Astrocyte (in vitro differentiated cells and primary cell): ENCODE measurements around the gene EPB42. TPM values are rescaled to one million over a fixed set of nuclear protein-coding genes. Genes with fewer than 3 reads are reported as not detected.
"Not testable (repeated sequence)": the region's sequence is repeated elsewhere in the genome, so short reads cannot be mapped to it uniquely, and the experiment has no call there.

Source experiments
- DNase-seq: peaks from one replicate; pipeline ENCODE4 v3.0.0-alpha.2; 2010; ENCODE audit warnings: low read depth
- FAIRE-seq: peaks from 2 replicates; lab custom pipeline; 2011; peaks lifted over from hg19 to GRCh38; lab: Jason Lieb, UNC
- H2AFZ ChIP-seq: 2 replicates; pipeline ENCODE4 v1.6.0; 2012; ENCODE audit warnings: low read depth, low read length, inconsistent platforms
- H3K27ac ChIP-seq: 2 replicates; pipeline ENCODE4 v1.5.1; 2011; ENCODE audit warnings: low read depth, low read length, inconsistent platforms
- H3K27me3 ChIP-seq: 2 replicates; pipeline ENCODE4 v1.6.0; 2011; ENCODE audit warnings: low read length, inconsistent platforms; ENCODE audit not compliant: insufficient read depth
- H3K36me3 ChIP-seq: 2 replicates; pipeline ENCODE4 v1.5.1; 2011; ENCODE audit warnings: low read length, inconsistent platforms; ENCODE audit not compliant: insufficient read depth
- H3K4me1 ChIP-seq: 2 replicates; pipeline ENCODE4 v1.5.1; 2011; ENCODE audit warnings: low read length, inconsistent platforms; ENCODE audit not compliant: insufficient read depth
- H3K4me2 ChIP-seq: 2 replicates; pipeline ENCODE4 v1.6.0; 2012; ENCODE audit warnings: low read length, inconsistent platforms
- H3K4me3 ChIP-seq: 2 replicates; pipeline ENCODE4 v1.5.1; 2011; ENCODE audit warnings: low read depth, mild to moderate bottlenecking, low read length, inconsistent platforms; ENCODE audit not compliant: insufficient read depth
- H3K79me2 ChIP-seq: 2 replicates; pipeline ENCODE4 v1.6.0; 2012; ENCODE audit warnings: mild to moderate bottlenecking, low read length, inconsistent platforms; ENCODE audit not compliant: insufficient read depth
- H3K9ac ChIP-seq: 2 replicates; pipeline ENCODE4 v1.6.0; 2012; ENCODE audit warnings: mild to moderate bottlenecking, low read length, inconsistent platforms
- H3K9me3 ChIP-seq: 2 replicates; pipeline ENCODE4 v1.5.1; 2012; ENCODE audit warnings: low read depth, mild to moderate bottlenecking, low read length, inconsistent platforms; ENCODE audit not compliant: insufficient read depth
- H4K20me1 ChIP-seq: 2 replicates; pipeline ENCODE4 v1.6.0; 2012; ENCODE audit warnings: low read length, inconsistent platforms; ENCODE audit not compliant: insufficient read depth
- H3K27ac Mint-ChIP-seq: one replicate; pipeline ENCODE4 v1.8.0; 2021; ENCODE audit warnings: mild to moderate bottlenecking, mixed read lengths; ENCODE audit not compliant: unreplicated experiment
- H3K27me3 Mint-ChIP-seq: one replicate; pipeline ENCODE4 v1.8.0; 2021; ENCODE audit warnings: low read depth, mixed read lengths; ENCODE audit not compliant: unreplicated experiment
- H3K36me3 Mint-ChIP-seq: one replicate; pipeline ENCODE4 v1.8.0; 2021; ENCODE audit warnings: low read depth, mixed read lengths; ENCODE audit not compliant: unreplicated experiment
- H3K4me1 Mint-ChIP-seq: one replicate; pipeline ENCODE4 v1.8.0; 2021; ENCODE audit warnings: low read depth, mixed read lengths; ENCODE audit not compliant: unreplicated experiment
- H3K4me3 Mint-ChIP-seq: one replicate; pipeline ENCODE4 v1.8.0; 2021; ENCODE audit warnings: mild to moderate bottlenecking, moderate library complexity, mixed read lengths; ENCODE audit not compliant: unreplicated experiment
- H3K9me3 Mint-ChIP-seq: one replicate; pipeline ENCODE4 v1.8.0; 2021; ENCODE audit warnings: mild to moderate bottlenecking, mixed read lengths; ENCODE audit not compliant: unreplicated experiment
- CTCF ChIP-seq: IDR thresholded peaks from 2 replicates; pipeline ENCODE4 v1.5.1; 2011; ENCODE audit warnings: low read depth, mild to moderate bottlenecking, inconsistent platforms, low read length, moderate library complexity; ENCODE audit not compliant: insufficient read depth
- EZH2 ChIP-seq: IDR thresholded peaks from 2 replicates; pipeline ENCODE4 v1.6.1; 2012; ENCODE audit warnings: mild to moderate bottlenecking, low read length, inconsistent platforms; ENCODE audit not compliant: insufficient read depth
- total RNA-seq: library from RNA; stranded (reverse); gene quantifications from 2 replicates; pipeline ENCODE4 v1.2.1, GENCODE V29; 2021

Gene EPB42
- total RNA-seq, 1 donor from 2014 or later = not detected

DNA sequence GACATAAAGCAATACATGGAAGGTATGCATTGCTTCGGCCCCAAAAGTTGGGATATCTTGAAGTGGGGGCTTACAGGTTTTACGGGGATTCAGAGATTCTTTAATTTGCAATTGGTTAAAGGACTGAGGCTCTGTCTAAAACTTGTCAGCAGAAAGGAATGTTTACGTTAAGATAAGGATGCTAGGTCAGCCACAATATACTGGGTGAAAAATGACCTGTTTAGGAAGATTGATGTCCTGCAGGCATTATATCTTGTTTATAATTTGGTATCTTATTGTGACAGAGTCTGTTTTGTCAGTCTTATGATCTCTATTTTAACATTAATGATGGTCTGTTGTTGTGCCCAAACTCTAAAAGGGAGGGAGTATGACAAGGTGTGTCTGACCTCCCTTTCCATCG, 50.9 kb downstream of the EPB42 start:
- H2AFZ ChIP-seq = no peak overlapping the region
- no peak overlapping the region for H3K4me3 Mint-ChIP-seq
- H4K20me1 ChIP-seq = no peaks in the 10 kb centered on the region
- no peak overlapping the region for H3K27ac Mint-ChIP-seq
- FAIRE-seq = no peak
- no peak overlapping the region for H3K4me3 ChIP-seq
- TF ChIP-seq EZH2 (no peak), CTCF (no peak)
- H3K4me1 Mint-ChIP-seq = peaks cover 19% of the 10 kb centered on the region
- no peak overlapping the region for H3K9ac ChIP-seq
- H3K4me1 ChIP-seq = peaks cover 22% of the 10 kb centered on the region
- H3K27ac ChIP-seq = no peak overlapping the region
- H3K36me3 Mint-ChIP-seq = peaks cover 19% of the 10 kb centered on the region
- no peaks in the 10 kb centered on the region for H3K79me2 ChIP-seq
- H3K36me3 ChIP-seq = no peaks in the 10 kb centered on the region
- DNase-seq = peak; percentile 37
- H3K9me3 Mint-ChIP-seq = peaks cover 7% of the 10 kb centered on the region
- H3K4me2 ChIP-seq = peak overlapping the region; percentile 50
- H3K9me3 ChIP-seq = no peaks in the 10 kb centered on the region
- H3K27me3 Mint-ChIP-seq = no peaks in the 10 kb centered on the region
- H3K27me3 ChIP-seq = no peaks in the 10 kb centered on the region

- no peak overlapping the region for H2AFZ ChIP-seq
These were observed 52.4 kb downstream of the EPB42 start for GRCh38 chr15:43168192-43169107.

GRCh38 chr15:43167261-43167660, 53.6 kb downstream of the EPB42 start:
- not testable (repeated sequence) for H3K27me3 ChIP-seq, H4K20me1 ChIP-seq, H3K4me3 Mint-ChIP-seq, H3K4me3 ChIP-seq, H3K4me2 ChIP-seq, H3K79me2 ChIP-seq, H2AFZ ChIP-seq, H3K36me3 ChIP-seq, DNase-seq, H3K9ac ChIP-seq, H3K9me3 ChIP-seq, H3K27me3 Mint-ChIP-seq, FAIRE-seq, H3K9me3 Mint-ChIP-seq, H3K27ac ChIP-seq, H3K27ac Mint-ChIP-seq
- peaks cover 13% of the 10 kb centered on the region for H3K36me3 Mint-ChIP-seq
- peaks cover 19% of the 10 kb centered on the region for H3K4me1 Mint-ChIP-seq
- H3K4me1 ChIP-seq = peaks cover 22% of the 10 kb centered on the region

More at GRCh38 chr15:43168192-43169107, 52.4 kb downstream of the EPB42 start:
- no peaks in the 10 kb centered on the region for H4K20me1 ChIP-seq
- H3K27ac ChIP-seq = no peak overlapping the region
- TF ChIP-seq EZH2 = no peak
- no peak for TF ChIP-seq CTCF
- DNase-seq (peak; percentile 77), FAIRE-seq (no peak)
- peaks cover 22% of the 10 kb centered on the region for H3K4me1 ChIP-seq
- Mint-ChIP-seq H3K36me3 (peaks cover 17% of the 10 kb centered on the region), H3K27me3 (no peaks in the 10 kb centered on the region), H3K4me1 (peaks cover 19% of the 10 kb centered on the region), H3K9me3 (peaks cover 7% of the 10 kb centered on the region), H3K4me3 (no peak overlapping the region), H3K27ac (peak overlapping the region; percentile 69)
- H3K4me2 ChIP-seq = peak overlapping the region; percentile 45
- peaks cover 2% of the 10 kb centered on the region for H3K36me3 ChIP-seq
- no peak overlapping the region for H3K9ac ChIP-seq
- H3K27me3 ChIP-seq = no peaks in the 10 kb centered on the region
- no peaks in the 10 kb centered on the region for H3K9me3 ChIP-seq
- no peak overlapping the region for H3K4me3 ChIP-seq
- H3K79me2 ChIP-seq = no peaks in the 10 kb centered on the region
